ENCODE data around the gene BUB1.
"Not testable (repeated sequence)": the region's sequence is repeated elsewhere in the genome, so short reads cannot be mapped to it uniquely, and the experiment has no call there.

DNA sequence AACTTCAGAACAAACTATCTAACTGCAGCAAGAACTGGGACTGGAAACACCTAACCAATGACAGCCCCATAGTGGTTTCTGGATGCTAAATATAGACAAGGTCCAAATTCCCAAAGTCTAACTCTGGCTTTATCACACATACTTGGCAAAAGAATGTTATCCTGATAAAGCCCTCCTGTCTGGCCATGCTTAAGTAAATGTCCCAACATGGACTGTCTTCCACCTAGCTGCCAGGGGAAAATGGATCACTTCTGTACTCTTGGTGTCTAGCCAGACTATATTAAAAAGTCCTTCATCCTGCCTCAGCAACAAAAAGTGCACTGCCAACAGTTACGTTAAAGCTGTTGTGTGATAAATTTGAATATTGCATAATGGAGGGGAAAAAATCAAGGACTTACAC is 89.3 kb downstream of the BUB1 start:
- not testable (repeated sequence) for TF ChIP-seq POLR2AphosphoS5 (IDR thresholded peaks at IDR 0.05); CTCF (IDR thresholded peaks at IDR 0.05); EP300 (IDR thresholded peaks at IDR 0.05; ENCODE audit: low read depth); POLR2A (IDR thresholded peaks at IDR 0.05)
